Naive thymus-derived CD8-positive, alpha-beta T cell (primary cell): ENCODE results near the gene ACTRT2. TPM values are rescaled to one million over a fixed set of nuclear protein-coding genes. Genes with fewer than 3 reads are reported as not detected.

ENCODE experiments used
- ATAC-seq, 2 donors: fragments of 150-1000 bp; cut with Tn5 transposase in 1 of 2; sonication (Bioruptor Pico), chemical (Tn5 transposase) in 1 of 2; 1 replicate in 1 of 2; 2 replicates in 1 of 2; pipeline ENCODE4 v1.10.0; 2021; ENCODE audit warnings: mild to moderate bottlenecking in 2 of 2, moderate library complexity in 2 of 2
- POLR2A ChIA-PET: fragments of 350-600 bp; sonication (Branson Sonifier 250); formaldehyde crosslinking; loops from one replicate; lab custom pipeline; 2021; ENCODE audit warnings: antibody characterized with exemption; lab: Charles Lee
- DNase-seq, 10 donors: peaks; one replicate each; pipeline versions ENCODE4 v3.0.0 to v3.0.0-alpha.2; 2020 to 2022
- H3K27ac Mint-ChIP-seq, 10 donors: one replicate each; pipeline ENCODE4 v1.8.0; 2020 to 2022; ENCODE audit warnings: mild to moderate bottlenecking in 10 of 10, mixed read lengths in 10 of 10, moderate library complexity in 4 of 10, inconsistent platforms in 1 of 10
- H3K27me3 Mint-ChIP-seq, 5 donors: one replicate each; pipeline ENCODE4 v1.8.0; 2021 to 2022; ENCODE audit warnings: mixed read lengths in 5 of 5
- H3K36me3 Mint-ChIP-seq, 3 donors: one replicate each; pipeline ENCODE4 v1.8.0; 2020 to 2022; ENCODE audit warnings: mixed read lengths in 3 of 3, mild to moderate bottlenecking in 2 of 3, inconsistent platforms in 1 of 3
- H3K4me1 Mint-ChIP-seq, 4 donors: one replicate each; pipeline ENCODE4 v1.8.0; 2021 to 2022; ENCODE audit warnings: mixed read lengths in 4 of 4
- H3K4me3 Mint-ChIP-seq, 10 donors: one replicate each; pipeline ENCODE4 v1.8.0; 2020 to 2022; ENCODE audit warnings: mild to moderate bottlenecking in 10 of 10, mixed read lengths in 10 of 10, moderate library complexity in 6 of 10, inconsistent platforms in 1 of 10
- H3K9me3 Mint-ChIP-seq, 9 donors: one replicate each; pipeline ENCODE4 v1.8.0; 2020 to 2022; ENCODE audit warnings: mixed read lengths in 9 of 9, mild to moderate bottlenecking in 3 of 9, inconsistent platforms in 1 of 9, moderate library complexity in 1 of 9
- polyA plus RNA-seq, 3 donors: library from polyadenylated mRNA; unstranded; fragments of 300-500 nt; fragmentation: Illumina TruSeq; gene quantifications; one replicate each; pipeline ENCODE4 v1.2.3, GENCODE V29; 2021
- total RNA-seq, 8 experiments: library from RNA in 2 of 8; stranded (reverse) in 2 of 8; gene quantifications; one replicate each; pipeline ENCODE4 v1.2.3 and lab custom pipeline; 2021 to 2026

ACTRT2 gene
- total and polyA plus RNA-seq, 5 experiments from 2014 or later, result not detected

GRCh38 chr1:3060601-3061551, 39.6 kb downstream of the ACTRT2 start:
- POLR2A ChIA-PET, result no interaction called here
- H3K4me1 Mint-ChIP-seq, result peaks cover 0 to 3% (median under 1%) of the 10 kb centered on the region in 4 donors
- H3K36me3 Mint-ChIP-seq, result no peaks in the 10 kb centered on the region
- no peak overlapping the region for H3K27ac Mint-ChIP-seq
- no peaks in the 10 kb centered on the region for H3K9me3 Mint-ChIP-seq
- DNase-seq (peak in 2 of 10 donors; percentile 14 to 56), ATAC-seq (no peak)
- peaks cover 0 to 9% (median 4%) of the 10 kb centered on the region in 5 donors for H3K27me3 Mint-ChIP-seq
- H3K4me3 Mint-ChIP-seq, result no peak overlapping the region

- Mint-ChIP-seq H3K9me3 (no peaks in the 10 kb centered on the region), H3K4me1 (peaks cover 0 to 3% (median 0%) of the 10 kb centered on the region in 4 donors), H3K27me3 (peaks cover 0 to 11% (median 8%) of the 10 kb centered on the region in 5 donors), H3K4me3 (no peak overlapping the region), H3K27ac (no peak overlapping the region), H3K36me3 (no peaks in the 10 kb centered on the region)
- POLR2A ChIA-PET, result no interaction called here
- DNase-seq (peak in 1 of 10 donors; percentile 12), ATAC-seq (no peak)
These were observed 40.3 kb downstream of the ACTRT2 start for GRCh38 chr1:3061566-3061965.

GRCh38 chr1:3061981-3062615, 40.8 kb downstream of the ACTRT2 start:
- DNase-seq, result peak in 2 of 10 donors; percentile 15 to 46
- peaks cover 0 to 3% (median 0%) of the 10 kb centered on the region in 4 donors for H3K4me1 Mint-ChIP-seq
- no peaks in the 10 kb centered on the region for H3K36me3 Mint-ChIP-seq
- peaks cover 0 to 16% (median 9%) of the 10 kb centered on the region in 5 donors for H3K27me3 Mint-ChIP-seq
- no peaks in the 10 kb centered on the region for H3K9me3 Mint-ChIP-seq
- ATAC-seq, result no peak
- H3K27ac Mint-ChIP-seq, result no peak overlapping the region
- POLR2A ChIA-PET, result no interaction called here
- no peak overlapping the region for H3K4me3 Mint-ChIP-seq

- POLR2A ChIA-PET, result no interaction called here
- no peaks in the 10 kb centered on the region for H3K36me3 Mint-ChIP-seq
- H3K27ac Mint-ChIP-seq, result no peak overlapping the region
- no peaks in the 10 kb centered on the region for H3K9me3 Mint-ChIP-seq
- H3K27me3 Mint-ChIP-seq, result peaks cover 0 to 19% (median 9%) of the 10 kb centered on the region in 5 donors
- no peak overlapping the region for H3K4me3 Mint-ChIP-seq
- DNase-seq (peak in 2 of 10 donors; percentile 17 to 53), ATAC-seq (no peak)
- peaks cover 0 to 3% (median 0%) of the 10 kb centered on the region in 4 donors for H3K4me1 Mint-ChIP-seq
These were observed 41.5 kb downstream of the ACTRT2 start for GRCh38 chr1:3062616-3063378.

GRCh38 chr1:3063379-3064295, 42.4 kb downstream of the ACTRT2 start:
- no peaks in the 10 kb centered on the region for H3K36me3 Mint-ChIP-seq
- H3K27me3 Mint-ChIP-seq, result peaks cover 0 to 21% (median 8%) of the 10 kb centered on the region in 5 donors
- POLR2A ChIA-PET, result no interaction called here
- peak in 2 of 10 donors; percentile 15 to 48 for DNase-seq
- H3K4me3 Mint-ChIP-seq, result no peak overlapping the region
- no peak for ATAC-seq
- H3K4me1 Mint-ChIP-seq, result peaks cover 0 to 2% (median 0%) of the 10 kb centered on the region in 4 donors
- H3K9me3 Mint-ChIP-seq, result no peaks in the 10 kb centered on the region
- no peak overlapping the region for H3K27ac Mint-ChIP-seq

- POLR2A ChIA-PET, result no interaction called here
- H3K27me3 Mint-ChIP-seq, result peaks cover 2 to 24% (median 6%) of the 10 kb centered on the region in 5 donors
These were observed 43.1 kb downstream of the ACTRT2 start for GRCh38 chr1:3064296-3064850.

GRCh38 chr1:3064901-3065300, 43.6 kb downstream of the ACTRT2 start:
- no peaks in the 10 kb centered on the region for H3K36me3 Mint-ChIP-seq
- peaks cover 2 to 24% (median 6%) of the 10 kb centered on the region in 5 donors for H3K27me3 Mint-ChIP-seq
- no peak overlapping the region for H3K27ac Mint-ChIP-seq
- H3K9me3 Mint-ChIP-seq, result no peaks in the 10 kb centered on the region
- ATAC-seq (no peak), DNase-seq (peak in 2 of 10 donors; percentile 10 to 59)
- no peak overlapping the region for H3K4me3 Mint-ChIP-seq
- POLR2A ChIA-PET, result no interaction called here
- peaks cover 2 to 4% (median 2%) of the 10 kb centered on the region in 4 donors for H3K4me1 Mint-ChIP-seq

More at GRCh38 chr1:3064296-3064850, 43.1 kb downstream of the ACTRT2 start:
- no peaks in the 10 kb centered on the region for H3K9me3 Mint-ChIP-seq
- no peak overlapping the region for H3K27ac Mint-ChIP-seq
- H3K4me3 Mint-ChIP-seq, result no peak overlapping the region
- ATAC-seq (no peak), DNase-seq (peak in 2 of 10 donors; percentile 15 to 32)
- H3K4me1 Mint-ChIP-seq, result peaks cover 2 to 4% (median 2%) of the 10 kb centered on the region in 4 donors
- no peaks in the 10 kb centered on the region for H3K36me3 Mint-ChIP-seq

GRCh38 chr1:3065396-3065795, 44.1 kb downstream of the ACTRT2 start:
- Mint-ChIP-seq H3K36me3 (no peaks in the 10 kb centered on the region), H3K4me3 (peak overlapping the region in 1 of 10 donors; percentile 31), H3K27me3 (peaks cover 2 to 24% (median 6%) of the 10 kb centered on the region in 5 donors), H3K9me3 (no peaks in the 10 kb centered on the region), H3K27ac (no peak overlapping the region), H3K4me1 (peaks cover 2 to 4% (median 2%) of the 10 kb centered on the region in 4 donors)
- DNase-seq (peak in 1 of 10 donors; percentile 42), ATAC-seq (no peak)
- POLR2A ChIA-PET, result no interaction called here

GRCh38 chr1:3065797-3066196, 44.5 kb downstream of the ACTRT2 start:
- DNase-seq (peak in 2 of 10 donors; percentile 14 to 22), ATAC-seq (no peak)
- POLR2A ChIA-PET, result no interaction called here
- H3K27me3 Mint-ChIP-seq, result peaks cover 2 to 25% (median 6%) of the 10 kb centered on the region in 5 donors
- H3K4me1 Mint-ChIP-seq, result peaks cover 0 to 4% (median 2%) of the 10 kb centered on the region in 4 donors
- no peaks in the 10 kb centered on the region for H3K9me3 Mint-ChIP-seq
- H3K27ac Mint-ChIP-seq, result no peak overlapping the region
- H3K4me3 Mint-ChIP-seq, result peak overlapping the region in 1 of 10 donors; percentile 19
- H3K36me3 Mint-ChIP-seq, result no peaks in the 10 kb centered on the region

GRCh38 chr1:3066250-3066711, 45.0 kb downstream of the ACTRT2 start:
- Mint-ChIP-seq H3K27me3 (peaks cover 2 to 27% (median 6%) of the 10 kb centered on the region in 5 donors), H3K4me3 (peak overlapping the region in 1 of 10 donors; percentile 19), H3K4me1 (peaks cover 0 to 4% (median 2%) of the 10 kb centered on the region in 4 donors), H3K27ac (no peak overlapping the region), H3K9me3 (no peaks in the 10 kb centered on the region), H3K36me3 (no peaks in the 10 kb centered on the region)
- ATAC-seq (no peak), DNase-seq (peak in 1 of 10 donors; percentile 54)
- POLR2A ChIA-PET, result no interaction called here

- H3K27me3 Mint-ChIP-seq, result peaks cover 2 to 32% (median 6%) of the 10 kb centered on the region in 5 donors
- H3K27ac Mint-ChIP-seq, result no peak overlapping the region
- POLR2A ChIA-PET, result no interaction called here
- H3K4me1 Mint-ChIP-seq, result peaks cover 0 to 4% (median 2%) of the 10 kb centered on the region in 4 donors
- H3K4me3 Mint-ChIP-seq, result peak overlapping the region in 4 of 10 donors; percentile 14 to 50 (median 38)
- no peak for ATAC-seq
- DNase-seq, result no peak
- no peaks in the 10 kb centered on the region for H3K9me3 Mint-ChIP-seq
- no peaks in the 10 kb centered on the region for H3K36me3 Mint-ChIP-seq
These were observed 45.6 kb downstream of the ACTRT2 start for GRCh38 chr1:3066826-3067225.
